COLO668 (cell line): ENCODE results near the gene PIK3R4.
A peak's percentile ranks its signal among the peaks of the same experiment; 100 is the strongest.

Source experiments
- DNase-seq: peaks from one replicate; lab custom pipeline; 2025; ENCODE audit not compliant: unreplicated experiment; lab: John Stamatoyannopoulos, UW

Gene PIK3R4

DNA sequence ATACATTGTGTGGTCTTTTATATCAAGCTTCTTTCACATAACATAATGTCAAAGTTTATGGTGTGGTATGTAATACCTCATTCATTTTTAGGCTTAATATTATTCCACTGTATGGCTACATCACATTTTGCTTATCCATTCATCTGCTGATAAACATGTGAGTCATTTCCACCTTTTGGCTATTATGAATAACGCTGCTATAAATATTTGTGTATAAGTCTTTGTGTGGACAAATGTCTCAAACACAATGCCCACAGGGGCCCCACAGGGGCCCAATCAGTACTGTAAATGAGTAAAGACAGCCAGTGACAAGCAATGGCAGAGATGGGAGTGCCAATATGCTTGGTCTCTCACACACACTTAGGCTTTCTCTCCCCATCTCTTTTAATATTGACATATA lies 54.2 kb downstream of the PIK3R4 start:
- DNase-seq, result no peak

DNA sequence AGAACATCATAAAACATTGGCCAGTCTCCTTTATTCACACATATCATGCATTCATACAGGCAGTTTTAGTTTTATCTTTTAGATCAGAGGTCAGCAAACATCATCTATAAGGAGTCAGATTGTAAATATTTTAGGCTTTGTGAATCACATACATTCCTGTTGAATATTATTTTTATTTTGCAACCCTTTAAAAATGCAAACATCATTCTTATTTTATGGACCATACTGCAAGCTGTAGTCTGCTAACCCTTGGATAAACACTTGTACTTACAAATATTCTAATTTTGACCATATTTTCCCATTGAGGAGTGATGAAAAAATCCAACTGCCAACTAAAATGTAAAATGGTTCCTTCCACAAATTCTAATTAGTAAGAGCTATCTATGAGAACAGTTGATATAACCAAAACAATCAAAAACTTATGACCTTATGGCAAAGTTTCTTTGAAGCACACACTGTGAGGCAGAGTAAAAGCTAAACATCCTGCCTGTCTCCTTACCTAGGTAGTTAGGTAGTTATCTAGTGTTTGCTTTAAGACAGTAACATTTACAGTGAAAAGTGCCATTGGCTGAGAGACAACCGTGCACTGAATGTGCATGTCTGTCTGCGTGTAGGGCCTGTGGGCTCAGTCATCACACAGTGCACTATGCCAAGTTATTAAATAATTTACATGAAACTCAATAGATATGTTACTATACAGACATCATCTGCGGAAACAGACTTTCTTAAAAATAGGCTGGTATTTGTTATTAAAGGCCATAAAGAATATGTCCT lies 57.7 kb downstream of the PIK3R4 start:
- DNase-seq, result no peak

DNA sequence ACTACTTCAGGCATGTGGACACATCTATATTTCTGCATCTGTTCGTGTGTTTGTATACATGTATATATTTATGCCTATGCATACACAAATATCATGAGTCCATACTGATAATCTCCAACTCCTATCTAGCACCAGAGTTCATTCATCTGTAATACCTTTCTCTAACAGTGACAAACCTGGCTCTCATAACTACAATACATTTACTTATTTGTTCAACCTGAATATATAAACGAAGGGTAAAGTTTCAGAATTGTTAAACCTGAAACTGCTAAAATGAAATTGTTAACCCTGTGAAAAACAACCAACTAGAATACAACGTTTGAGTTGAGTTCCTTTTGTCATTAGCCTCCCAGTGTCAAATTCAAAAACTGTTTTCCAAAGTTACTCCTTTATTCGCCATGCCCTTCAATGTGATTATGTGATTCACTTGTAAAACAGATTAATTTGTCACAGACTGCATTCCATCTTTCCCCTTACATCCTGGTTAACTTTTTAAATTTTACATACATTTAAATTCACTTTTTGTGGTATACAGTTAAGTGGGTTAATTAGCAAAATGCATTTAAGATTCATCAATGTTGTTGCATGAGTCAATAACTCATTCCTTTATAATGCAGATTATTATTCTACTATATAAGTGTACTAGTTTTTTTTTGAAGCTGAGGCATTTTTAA lies 58.5 kb downstream of the PIK3R4 start:
- DNase-seq, result no peak

DNA sequence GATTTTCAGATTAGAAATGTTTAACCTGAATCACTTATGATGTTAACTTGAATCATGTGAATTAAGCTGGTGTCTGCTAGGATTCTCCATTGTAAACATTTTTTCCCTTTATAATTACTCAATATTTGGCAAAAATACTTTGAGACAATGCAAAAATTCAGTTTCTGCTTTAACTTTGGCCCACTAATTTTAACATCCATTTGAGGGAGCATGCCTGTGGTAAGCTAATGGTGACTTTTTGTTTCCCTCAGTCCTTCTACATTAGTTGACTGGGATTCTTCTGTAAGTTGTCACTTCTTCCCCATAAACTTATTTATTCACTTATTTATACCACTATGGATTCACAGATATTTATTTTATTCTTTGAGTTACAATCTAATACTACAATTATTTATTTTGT lies 59.3 kb downstream of the PIK3R4 start:
- no peak for DNase-seq

- DNase-seq, result no peak
These were observed 59.8 kb downstream of the PIK3R4 start for GRCh38 chr3:130686833-130687232.

DNA sequence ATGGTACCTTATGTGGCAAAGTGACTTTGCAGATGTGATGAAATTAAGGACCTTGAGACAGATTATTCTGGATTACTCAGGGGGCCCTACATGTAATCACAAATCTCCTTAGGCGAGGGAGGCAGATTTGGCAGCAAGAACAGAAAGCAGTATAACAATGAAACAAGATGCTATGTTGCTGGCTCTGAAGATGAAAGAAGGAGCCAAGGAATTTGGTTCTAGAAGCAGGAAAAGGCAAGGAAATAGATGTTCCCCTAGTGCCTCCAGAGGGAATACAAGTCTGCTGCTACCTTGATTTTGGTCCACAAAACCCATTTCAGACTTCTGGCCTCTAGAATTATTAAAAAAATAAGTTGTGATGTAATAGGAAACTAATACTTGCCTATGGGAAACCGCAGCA lies 64.5 kb downstream of the PIK3R4 start:
- no peak for DNase-seq

- DNase-seq, result no peak
These were observed 67.4 kb downstream of the PIK3R4 start for GRCh38 chr3:130679218-130679617.

DNA sequence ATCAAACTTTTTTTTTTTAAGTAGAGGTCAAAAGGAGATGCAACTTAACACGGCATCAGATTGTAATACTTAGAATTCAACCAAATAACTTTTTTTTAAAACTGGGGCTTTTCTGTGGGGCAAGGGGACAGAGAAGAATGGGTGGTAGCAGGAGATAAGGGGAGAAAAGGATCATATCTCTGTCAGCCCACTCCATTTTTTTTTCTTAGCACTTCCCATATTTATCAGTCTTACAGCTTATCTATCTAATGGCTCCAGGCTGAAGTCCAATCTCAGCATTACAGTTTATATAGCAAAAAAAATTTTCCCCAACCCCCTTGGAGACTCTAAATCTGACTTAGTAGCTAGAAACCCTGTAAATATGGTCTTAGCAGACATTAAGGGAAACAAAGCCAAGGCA lies 69.3 kb downstream of the PIK3R4 start:
- no peak for DNase-seq

DNA sequence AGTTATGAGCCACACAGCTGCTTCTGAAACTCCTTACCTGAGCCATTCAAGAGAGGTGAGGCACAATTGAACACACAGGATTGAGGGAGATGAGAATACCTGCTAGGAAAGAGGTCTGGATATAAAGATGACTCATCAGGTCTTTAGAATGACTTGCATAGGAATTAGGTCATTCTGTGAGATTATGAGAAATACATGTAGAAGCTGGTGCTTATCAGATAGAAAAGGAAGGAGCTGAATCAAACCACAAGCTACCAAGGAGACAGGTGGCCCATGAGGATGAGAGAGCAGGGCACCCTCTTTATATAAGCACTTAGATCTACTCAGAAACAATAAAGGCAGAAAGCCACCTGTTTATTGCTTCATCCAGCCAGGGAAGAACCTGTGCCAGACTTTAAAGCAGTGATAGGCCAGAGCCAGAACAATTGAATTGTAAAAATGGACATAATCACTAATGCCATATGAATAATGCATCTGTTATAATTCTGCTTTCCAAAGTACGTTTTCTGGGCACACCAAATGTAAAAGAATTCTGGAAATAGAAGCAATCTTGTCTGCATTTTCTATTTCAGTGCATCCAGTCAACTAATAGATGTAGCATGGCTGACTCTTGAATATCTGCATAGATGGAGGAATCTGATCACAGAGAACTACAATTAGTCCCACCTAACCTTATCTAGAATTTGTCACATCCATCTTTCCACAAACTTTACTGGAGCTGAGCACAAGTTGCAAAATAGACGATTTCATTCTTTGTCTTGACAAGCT lies 74.9 kb downstream of the PIK3R4 start:
- no peak for DNase-seq

GRCh38 chr3:130669740-130670139 lies 76.9 kb downstream of the PIK3R4 start:
- DNase-seq, result peak; percentile 5

DNA sequence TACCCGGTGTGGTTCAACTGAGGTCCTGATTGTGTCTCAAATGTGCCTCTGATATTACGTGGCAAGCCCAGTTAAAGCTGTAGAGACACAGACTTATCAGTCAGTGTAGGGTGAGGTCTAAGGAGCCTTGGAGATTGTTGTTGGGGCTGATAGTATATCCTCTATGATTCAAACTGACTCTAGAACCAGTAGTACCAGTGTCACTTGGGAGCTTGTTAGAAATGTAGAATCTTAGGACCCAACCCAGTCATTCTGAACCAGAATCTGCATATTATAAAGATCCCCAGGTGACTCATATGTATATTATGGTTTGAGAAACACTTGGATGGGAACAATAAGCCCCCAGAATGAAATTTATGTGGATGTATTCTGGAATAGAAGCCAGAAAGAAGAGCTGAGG lies 83.5 kb downstream of the PIK3R4 start:
- DNase-seq, result no peak

GRCh38 chr3:130662501-130662996 lies 84.1 kb downstream of the PIK3R4 start:
- no peak for DNase-seq

DNA sequence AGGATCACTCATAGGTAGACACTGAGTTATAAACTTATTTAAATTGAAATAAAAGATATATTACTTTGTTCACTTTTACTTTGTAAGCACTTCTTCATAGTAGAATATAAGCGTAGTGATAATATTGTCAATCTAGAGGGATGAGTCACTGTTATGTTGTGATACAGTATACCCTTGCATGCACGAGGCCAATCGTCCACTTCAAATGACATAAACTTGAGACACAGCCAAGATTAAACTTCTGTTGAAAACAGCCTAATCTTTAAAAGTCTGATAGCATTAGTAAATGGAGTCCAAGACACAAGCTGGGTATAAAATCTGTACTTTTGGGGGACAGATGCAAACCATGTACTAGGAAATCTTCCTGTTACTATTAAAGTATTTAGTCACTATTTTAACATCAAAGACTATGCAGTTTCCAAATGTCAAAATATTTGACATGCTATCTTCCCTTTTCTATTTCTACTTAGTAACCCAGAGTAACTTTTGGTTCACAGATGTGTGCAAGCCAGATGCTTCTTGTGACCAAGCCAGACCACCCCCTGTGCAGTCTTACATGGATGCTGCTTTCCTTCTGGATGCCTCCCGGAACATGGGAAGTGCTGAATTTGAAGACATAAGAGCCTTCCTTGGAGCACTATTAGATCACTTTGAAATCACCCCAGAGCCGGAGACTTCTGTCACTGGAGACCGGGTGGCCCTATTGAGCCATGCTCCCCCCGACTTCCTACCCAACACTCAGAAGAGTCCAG lies 85.3 kb downstream of the PIK3R4 start:
- DNase-seq, result no peak

GRCh38 chr3:130659911-130660310 lies 86.7 kb downstream of the PIK3R4 start:
- no peak for DNase-seq

GRCh38 chr3:130658678-130659077 lies 88.0 kb downstream of the PIK3R4 start:
- no peak for DNase-seq

GRCh38 chr3:130656627-130657026 lies 90.0 kb downstream of the PIK3R4 start:
- DNase-seq, result no peak

DNA sequence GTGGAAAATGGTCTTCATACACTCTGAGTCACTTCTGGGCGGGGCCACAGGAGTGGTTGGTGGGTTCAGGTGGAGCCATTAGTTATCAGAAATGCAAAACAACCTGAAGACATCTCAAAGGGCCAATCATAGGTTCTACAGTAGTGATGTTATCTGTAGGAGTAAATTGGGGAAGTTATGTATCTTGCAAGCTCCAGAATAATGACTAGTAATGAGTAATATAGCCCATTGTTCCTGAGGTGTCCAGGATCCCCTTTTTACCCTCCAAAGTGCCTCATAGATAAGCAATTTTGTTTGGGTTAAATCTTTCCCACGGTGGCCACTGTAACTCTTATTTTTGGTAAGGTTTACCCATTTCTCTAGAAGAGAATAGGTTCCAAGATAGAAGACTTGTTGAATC lies 91.7 kb downstream of the PIK3R4 start:
- DNase-seq, result no peak

GRCh38 chr3:130654091-130654490 lies 92.5 kb downstream of the PIK3R4 start:
- no peak for DNase-seq

DNA sequence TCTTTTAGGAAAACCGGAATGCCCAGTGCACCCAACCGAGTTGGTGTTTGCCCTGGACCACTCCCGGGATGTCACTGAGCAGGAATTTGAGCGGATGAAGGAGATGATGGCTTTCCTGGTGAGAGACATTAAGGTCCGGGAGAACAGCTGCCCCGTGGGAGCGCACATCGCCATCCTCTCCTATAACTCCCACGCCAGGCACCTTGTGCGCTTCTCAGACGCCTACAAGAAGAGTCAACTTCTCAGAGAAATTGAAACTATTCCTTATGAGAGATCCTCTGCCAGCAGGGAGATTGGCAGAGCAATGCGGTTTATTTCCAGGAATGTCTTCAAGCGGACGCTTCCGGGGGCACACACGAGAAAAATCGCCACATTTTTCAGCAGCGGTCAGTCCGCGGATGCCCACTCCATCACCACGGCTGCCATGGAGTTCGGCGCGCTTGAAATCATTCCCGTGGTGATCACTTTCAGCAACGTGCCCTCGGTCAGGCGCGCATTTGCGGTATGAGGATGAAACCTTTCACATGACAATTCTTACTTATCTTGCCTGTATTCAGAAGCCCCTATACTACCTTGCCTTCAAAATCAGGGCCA lies 97.5 kb downstream of the PIK3R4 start:
- no peak for DNase-seq

DNA sequence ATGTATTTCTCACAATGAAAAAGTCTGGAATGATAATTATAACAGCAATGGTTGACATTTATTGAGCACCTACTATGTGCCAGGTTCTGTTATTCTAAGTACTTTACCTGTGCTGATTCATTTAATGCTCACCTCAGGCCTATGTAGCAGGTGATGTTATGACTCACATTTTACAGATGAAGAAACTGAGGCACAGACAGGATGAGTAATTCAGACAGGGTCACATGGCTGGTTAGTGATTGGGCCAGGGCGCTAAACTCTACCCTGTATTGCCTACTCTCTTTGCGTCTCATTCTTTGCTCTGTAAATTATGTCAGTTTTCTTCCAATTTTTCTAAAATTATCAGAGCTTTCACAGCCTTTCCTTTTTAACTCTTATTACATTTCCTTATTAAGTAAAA lies 98.3 kb downstream of the PIK3R4 start:
- no peak for DNase-seq

DNA sequence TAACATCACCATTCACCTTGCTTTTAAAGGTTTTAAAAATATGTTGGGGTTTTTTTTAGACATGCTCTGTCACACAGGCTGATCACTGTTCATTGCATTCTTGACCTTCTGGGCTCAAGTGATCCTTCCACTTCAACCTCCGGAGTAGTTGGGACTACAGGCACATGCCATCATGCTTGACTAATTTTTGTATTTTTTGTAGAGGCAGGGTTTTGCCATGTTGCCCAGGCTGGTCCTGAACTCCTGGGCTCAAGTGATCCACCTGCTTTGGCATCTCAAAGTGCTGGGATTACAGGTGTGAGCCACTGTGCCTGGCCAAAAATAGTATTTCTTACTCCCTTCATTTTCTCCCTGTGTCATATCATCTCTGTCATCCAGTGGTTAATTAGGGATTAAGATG lies 101.4 kb downstream of the PIK3R4 start:
- DNase-seq, result no peak
